Psoas muscle (tissue), 8 donors: ENCODE measurements around the gene WNT16. TPM values are rescaled to one million over a fixed set of nuclear protein-coding genes. Genes with fewer than 3 reads are reported as not detected.

ENCODE experiments used
- ATAC-seq, 4 donors: fragments of 200-7000 bp; cut with Tn5 transposase; one replicate each; pipeline ENCODE4 v1.9.1; 2020; ENCODE audit warnings: moderate library complexity in 3 of 4, mild to moderate bottlenecking in 2 of 4
- DNase-seq, 2 donors: peaks; one replicate each; pipeline ENCODE4 v3.0.0-alpha.2; 2020
- H3K27ac ChIP-seq: fragments of 200-600 bp; one replicate; pipeline ENCODE4 v1.8.0; 2022
- H3K27me3 ChIP-seq, 3 donors: fragments of 200-600 bp in 1 of 3; one replicate each; pipeline versions ENCODE4 v1.6.1 to v1.8.0; 2013 to 2022; ENCODE audit warnings: low read length in 2 of 3, mild to moderate bottlenecking in 2 of 3, moderate library complexity in 1 of 3; ENCODE audit not compliant: insufficient read depth in 3 of 3
- H3K36me3 ChIP-seq, 2 donors: fragments of 200-600 bp in 1 of 2; one replicate each; pipeline versions ENCODE4 v1.6.1 to v1.8.0; 2013 to 2022; ENCODE audit warnings: low read depth in 1 of 2, mild to moderate bottlenecking in 1 of 2, moderate library complexity in 1 of 2; ENCODE audit not compliant: insufficient read depth in 1 of 2
- H3K4me1 ChIP-seq: fragments of 200-600 bp; one replicate; pipeline ENCODE4 v1.8.0; 2022
- H3K4me3 ChIP-seq: fragments of 200-600 bp; one replicate; pipeline ENCODE4 v1.8.0; 2022; ENCODE audit warnings: mild to moderate bottlenecking
- H3K9me3 ChIP-seq: fragments of 200-600 bp; one replicate; pipeline ENCODE4 v1.8.0; 2022
- CTCF ChIP-seq: fragments of 200-600 bp; IDR thresholded peaks from one replicate; pipeline ENCODE4 v1.8.0; 2022; ENCODE audit warnings: antibody characterized with exemption
- WGBS, 3 donors: extraction: QIAGEN DNeasy Blood & Tissue Kit; methylation state at CpG; one replicate each; pipeline versions ENCODE4 v1.1.6 to v1.1.7; 2013; 5-methylcytosine and 5-hydroxymethylcytosine counted together
- intact Hi-C, 2 donors: fragments of 100-400 bp; cut with DNase I; formaldehyde crosslinking; loops; one replicate each; pipeline versions ENCODE4 v1.11.0 to v1.14.2; 2022
- polyA plus RNA-seq, 3 donors: library from polyadenylated mRNA; stranded (reverse); fragments of 200-250 nt; gene quantifications; one replicate each; pipeline ENCODE4 v1.2.3, GENCODE V29; 2013
- total RNA-seq, 4 donors: library from RNA; stranded (reverse); fragmentation: NEBNext Ultra II Directional in 2 of 4; extraction: Animal tissue kit (Norgen Biotek cat#: 25700) in 2 of 4; gene quantifications; one replicate each; pipeline versions ENCODE4 v1.2.1 to v1.2.4, GENCODE V29; 2021 to 2023
- donor health status: healthy with polysubstance abuse.
- donor health status: DM: no; HTN: no; CAD: no; lungs with moderate emphysema.
- donor health status: Bipolar disorder and iron deficiency.
- donor health status: healthy.
- donor health status: DM: yes; HTN: yes; CAD: no.
- donor health status: DM: no; HTN: no; CAD: no.
- donor health status: DM: no; HTN: no; CAD: no.
- donor health status: DM: yes; HTN: yes; CAD: no.

The WNT16 gene
- total and polyA plus RNA-seq, 7 donors = 0.22 TPM; not detected in 6

DNA sequence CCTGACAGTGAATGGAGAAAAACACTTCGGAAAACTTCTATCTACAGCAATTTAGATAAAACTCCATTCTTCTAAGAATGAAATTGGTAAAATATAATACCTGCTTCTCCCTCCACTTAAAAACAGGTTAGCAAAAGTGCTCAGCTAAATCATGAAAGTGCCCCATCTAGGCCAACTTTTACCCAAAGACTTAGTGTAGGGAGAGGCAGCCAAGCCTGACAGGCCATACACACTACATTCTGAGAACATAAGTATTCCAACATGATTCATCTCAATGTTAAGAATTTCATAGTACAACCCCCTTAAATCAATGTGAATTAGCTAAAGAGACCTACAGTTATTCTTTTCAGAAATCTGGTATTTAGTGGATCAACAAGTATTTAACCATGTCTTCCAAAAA is 60.1 kb downstream of the WNT16 start:
- intact Hi-C loops = no loop called here
- Histone ChIP-seq H3K27me3 (no peaks in the 10 kb centered on the region), H3K4me1 (no peaks in the 10 kb centered on the region), H3K4me3 (no peak overlapping the region), H3K36me3 (no peaks in the 10 kb centered on the region), H3K9me3 (no peaks in the 10 kb centered on the region), H3K27ac (no peak overlapping the region)
- TF ChIP-seq CTCF = no peak
- DNase-seq (no peak), ATAC-seq (no peak)
- 98 to 100% (median 98%) methylated on average over 1 of the region's 1 CpG for WGBS, 3 donors

- Histone ChIP-seq H3K27ac (no peak overlapping the region), H3K4me3 (no peak overlapping the region), H3K36me3 (no peaks in the 10 kb centered on the region), H3K4me1 (no peaks in the 10 kb centered on the region), H3K9me3 (no peaks in the 10 kb centered on the region), H3K27me3 (no peaks in the 10 kb centered on the region)
- no peak for ATAC-seq
- TF ChIP-seq CTCF = no peak
- no peak for DNase-seq
- intact Hi-C loops = loop anchor here in 1 of 2 donors (10.0 kb wide), 1 partner anchor 155 kb away; no protein-coding TSS in a partner anchor
Observed at GRCh38 chr7:121390109-121390508, 61.3 kb downstream of the WNT16 start.

DNA sequence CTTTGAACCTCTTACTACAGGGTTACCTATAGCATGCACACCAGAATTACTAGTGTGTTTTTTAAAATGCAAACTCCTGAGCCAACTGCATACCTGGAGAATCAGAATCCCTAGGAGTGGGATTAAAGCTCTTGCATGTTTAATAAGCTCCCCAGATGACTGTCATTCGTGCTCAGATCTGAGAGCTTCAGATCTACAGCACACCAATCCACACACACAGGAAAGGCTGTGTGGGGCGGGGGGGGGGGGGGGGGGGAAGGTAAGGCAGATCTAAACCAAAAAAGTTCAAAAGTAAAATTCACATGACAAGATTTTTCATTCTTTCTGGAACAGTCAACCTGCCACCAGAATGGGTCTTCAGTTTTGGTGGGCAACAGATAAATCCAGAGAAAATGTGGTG is 61.8 kb downstream of the WNT16 start:
- ATAC-seq = no peak
- intact Hi-C loops = loop anchor here in 1 of 2 donors (10.0 kb wide), 1 partner anchor 154 kb away; no protein-coding TSS in a partner anchor
- no peak for DNase-seq
- Histone ChIP-seq H3K4me1 (no peaks in the 10 kb centered on the region), H3K36me3 (no peaks in the 10 kb centered on the region), H3K27ac (no peak overlapping the region), H3K27me3 (no peaks in the 10 kb centered on the region), H3K4me3 (no peak overlapping the region), H3K9me3 (no peaks in the 10 kb centered on the region)
- TF ChIP-seq CTCF = no peak
- WGBS, 3 donors = 54 to 89% (median 82%) methylated on average over 1 to 2 of the region's 2 CpGs

Other genes starting within 250 kb of the WNT16 start
- gene FAM3C, start 67.3 kb downstream of the WNT16 start, total RNA-seq = 10 to 100 TPM; 16.0 to 25.8 (median 18.1) TPM
- 10 to 100 TPM; 16.2 to 26.1 (median 16.6) TPM for gene FAM3C, start 67.3 kb downstream of the WNT16 start, polyA plus RNA-seq